Kidney epithelial cell (primary cell): ENCODE data around the gene GINS1. TPM values are rescaled to one million over a fixed set of nuclear protein-coding genes. Genes with fewer than 3 reads are reported as not detected.

Source experiments
- DNase-seq: peaks from one replicate; pipeline ENCODE4 v3.0.0-alpha.2; 2010; ENCODE audit warnings: low read depth
- H3K27me3 ChIP-seq: 2 replicates; pipeline ENCODE4 v1.6.0; 2011; ENCODE audit warnings: low read length; ENCODE audit not compliant: control insufficient read depth, insufficient read depth
- H3K36me3 ChIP-seq: 2 replicates; pipeline ENCODE4 v1.5.1; 2011; ENCODE audit warnings: low read length; ENCODE audit not compliant: control insufficient read depth, insufficient read depth
- H3K4me3 ChIP-seq: 2 replicates; pipeline ENCODE4 v1.5.1; 2011; ENCODE audit warnings: low read depth, mild to moderate bottlenecking, control low read depth, low read length
- total RNA-seq: library from RNA; depleted of rRNA; stranded (reverse); fragments of >200 nt; gene quantifications from 2 replicates; pipeline ENCODE4 v1.2.3, GENCODE V29; 2015
- TF ChIP-seq, protein P1 (sequence below): IDR thresholded peaks from 2 replicates; pipeline ENCODE4 v1.5.1; 2011; ENCODE audit warnings: mild to moderate bottlenecking, moderate library complexity, low read length, control low read depth, inconsistent platforms; ENCODE audit not compliant: insufficient read depth, poor library complexity, severe bottlenecking

Gene GINS1
- total RNA-seq, 1 donor from 2014 or later: 6.6 TPM

DNA sequence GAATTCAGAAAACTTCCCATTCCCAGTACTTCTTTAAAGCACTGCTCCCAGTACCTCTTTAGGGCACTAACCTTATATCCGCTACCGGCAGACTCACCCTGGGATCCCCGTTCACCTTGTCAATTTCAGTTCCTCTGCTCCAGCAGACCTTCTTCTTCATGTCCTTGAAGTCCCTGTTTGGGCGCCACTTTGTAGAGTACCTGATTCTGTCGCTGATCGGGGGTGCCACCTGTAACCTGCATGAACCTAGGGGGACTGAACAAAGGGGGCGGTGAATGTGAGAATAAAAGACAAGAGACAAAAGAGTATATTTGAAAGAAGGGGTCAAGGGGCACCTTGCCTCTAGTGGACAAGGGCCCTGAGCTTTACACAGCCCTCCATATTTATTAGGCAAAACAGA, 4.9 kb upstream of the GINS1 start:
- Histone ChIP-seq H3K27me3 (no peaks in the 10 kb centered on the region), H3K4me3 (no peak overlapping the region), H3K36me3 (no peaks in the 10 kb centered on the region)
- TF ChIP-seq, protein P1, sequence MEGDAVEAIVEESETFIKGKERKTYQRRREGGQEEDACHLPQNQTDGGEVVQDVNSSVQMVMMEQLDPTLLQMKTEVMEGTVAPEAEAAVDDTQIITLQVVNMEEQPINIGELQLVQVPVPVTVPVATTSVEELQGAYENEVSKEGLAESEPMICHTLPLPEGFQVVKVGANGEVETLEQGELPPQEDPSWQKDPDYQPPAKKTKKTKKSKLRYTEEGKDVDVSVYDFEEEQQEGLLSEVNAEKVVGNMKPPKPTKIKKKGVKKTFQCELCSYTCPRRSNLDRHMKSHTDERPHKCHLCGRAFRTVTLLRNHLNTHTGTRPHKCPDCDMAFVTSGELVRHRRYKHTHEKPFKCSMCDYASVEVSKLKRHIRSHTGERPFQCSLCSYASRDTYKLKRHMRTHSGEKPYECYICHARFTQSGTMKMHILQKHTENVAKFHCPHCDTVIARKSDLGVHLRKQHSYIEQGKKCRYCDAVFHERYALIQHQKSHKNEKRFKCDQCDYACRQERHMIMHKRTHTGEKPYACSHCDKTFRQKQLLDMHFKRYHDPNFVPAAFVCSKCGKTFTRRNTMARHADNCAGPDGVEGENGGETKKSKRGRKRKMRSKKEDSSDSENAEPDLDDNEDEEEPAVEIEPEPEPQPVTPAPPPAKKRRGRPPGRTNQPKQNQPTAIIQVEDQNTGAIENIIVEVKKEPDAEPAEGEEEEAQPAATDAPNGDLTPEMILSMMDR: no peak
- no peak for DNase-seq

DNA sequence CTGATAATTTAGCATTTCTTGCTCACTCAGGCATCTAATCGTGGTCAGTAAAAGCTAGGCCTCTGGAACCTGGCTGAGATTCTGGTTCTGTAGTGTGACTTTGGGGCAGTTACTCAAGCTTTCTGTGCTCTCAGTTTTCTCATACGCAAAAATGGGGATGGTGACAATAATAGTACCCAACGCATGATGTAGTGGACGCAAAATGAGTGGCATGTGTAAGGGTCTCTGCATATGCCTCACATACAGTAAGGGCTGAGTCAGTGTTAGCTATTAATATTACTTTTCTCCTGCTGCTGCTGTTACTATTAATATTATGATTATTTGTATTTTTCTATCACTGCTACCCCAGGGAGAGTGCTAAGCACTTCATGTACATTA, 686 bp downstream of the GINS1 start:
- TF ChIP-seq, protein P1: no peak
- Histone ChIP-seq H3K36me3 (no peaks in the 10 kb centered on the region), H3K27me3 (no peaks in the 10 kb centered on the region), H3K4me3 (peak overlapping the region; percentile 73)
- no peak for DNase-seq

DNA sequence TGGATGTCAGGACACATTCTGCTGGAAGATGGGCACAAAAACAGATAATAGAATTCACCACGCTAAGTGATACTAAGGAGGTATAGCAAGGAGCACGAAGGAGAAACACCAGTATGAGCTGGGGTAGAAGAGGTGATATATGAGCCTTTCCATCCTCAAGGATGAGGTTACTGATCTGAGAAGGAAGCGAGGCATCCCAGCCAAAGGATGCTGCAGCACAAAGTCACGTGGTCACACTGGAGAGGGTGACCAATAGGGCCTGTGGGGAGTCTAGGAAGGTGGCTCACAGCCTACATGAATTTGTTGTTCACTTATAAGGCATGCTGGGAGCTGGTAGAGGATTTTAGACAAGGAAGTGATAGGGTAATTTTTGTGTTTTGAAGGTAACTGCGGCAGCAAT, 1.4 kb downstream of the GINS1 start:
- Histone ChIP-seq H3K4me3 (no peak overlapping the region), H3K27me3 (no peaks in the 10 kb centered on the region), H3K36me3 (no peaks in the 10 kb centered on the region)
- TF ChIP-seq, protein P1: no peak
- DNase-seq: no peak

DNA sequence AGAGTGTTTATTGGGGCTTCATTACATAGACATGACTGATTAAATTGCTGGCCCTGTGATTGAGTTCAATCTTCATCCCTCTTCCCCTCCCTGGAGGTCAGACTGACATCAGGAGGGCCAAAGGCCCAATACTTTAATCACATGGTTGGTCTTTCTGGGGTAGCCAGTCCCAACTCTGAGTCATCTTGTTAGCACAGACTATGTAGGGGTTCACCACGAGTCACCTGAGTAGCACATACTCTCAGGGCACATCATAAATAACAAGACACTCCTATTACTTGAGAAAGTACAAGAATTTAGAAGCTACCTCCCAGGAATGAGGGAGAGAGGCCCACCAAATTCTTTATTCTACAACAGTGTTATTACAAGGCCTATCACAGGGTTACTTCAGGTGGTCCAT, 11.3 kb downstream of the GINS1 start:
- no peaks in the 10 kb centered on the region for H3K27me3 ChIP-seq
- TF ChIP-seq, protein P1: no peak
- no peak overlapping the region for H3K4me3 ChIP-seq
- H3K36me3 ChIP-seq: peaks cover 3% of the 10 kb centered on the region
- no peak for DNase-seq

DNA sequence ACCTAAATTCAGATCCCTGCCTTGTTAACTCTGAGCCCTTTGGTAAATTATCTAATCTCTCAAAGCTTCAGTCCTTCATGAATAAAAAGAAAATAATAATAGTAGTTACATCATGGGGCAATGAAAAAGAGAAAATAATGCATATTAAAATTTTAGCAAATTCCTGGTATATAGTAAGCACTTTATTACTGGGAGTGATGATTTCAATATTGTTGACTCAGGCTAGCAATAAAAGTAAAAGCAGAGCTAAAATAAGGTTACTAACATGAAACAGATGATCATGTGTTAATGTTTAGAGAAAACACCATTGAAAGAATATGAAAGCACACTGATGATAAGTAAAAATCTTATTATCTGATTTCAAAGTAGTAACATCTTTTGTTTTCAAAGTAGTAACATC, 13.6 kb downstream of the GINS1 start:
- Histone ChIP-seq H3K4me3 (no peak overlapping the region), H3K27me3 (no peaks in the 10 kb centered on the region), H3K36me3 (peaks cover 3% of the 10 kb centered on the region)
- DNase-seq: no peak
- TF ChIP-seq, protein P1: no peak

DNA sequence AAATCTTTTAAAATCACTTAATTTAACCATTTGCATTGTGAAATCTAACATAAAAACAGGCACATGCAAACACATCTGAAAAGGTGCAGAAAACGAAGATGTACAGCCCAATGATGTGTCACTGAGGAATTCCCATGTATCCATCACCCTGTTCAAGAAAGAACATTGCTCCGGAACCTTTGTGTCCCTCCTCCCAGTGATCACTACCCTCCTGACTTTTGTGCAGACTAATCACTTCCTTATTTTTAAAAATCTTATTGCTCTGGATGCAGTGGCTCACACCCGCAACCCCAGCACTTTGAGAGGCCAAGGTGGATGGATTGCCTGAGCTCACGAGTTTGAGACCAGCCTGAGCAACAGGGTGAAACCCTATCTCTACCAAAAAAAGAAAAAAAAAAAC, 14.6 kb downstream of the GINS1 start:
- Histone ChIP-seq H3K27me3 (no peaks in the 10 kb centered on the region), H3K4me3 (no peak overlapping the region), H3K36me3 (peaks cover 3% of the 10 kb centered on the region)
- TF ChIP-seq, protein P1: no peak
- DNase-seq: no peak
